Measurements from ENCODE around the gene DMD.

Gene DMD

GRCh38 chrX:31847773-31848172 is 1363.6 kb downstream of the DMD start:
- H3K79me2 ChIP-seq (ENCODE audit: insufficient read depth, low read length), result no peaks in the 10 kb centered on the region
- no peaks in the 10 kb centered on the region for H3K4me1 ChIP-seq (ENCODE audit: insufficient read depth, low read length, poor library complexity, severe bottlenecking)
- no peaks in the 10 kb centered on the region for H4K20me1 ChIP-seq (ENCODE audit: insufficient read depth, low read length, poor library complexity, severe bottlenecking)
- H3F3A ChIP-seq (ENCODE audit: low read depth), result no peaks in the 10 kb centered on the region
- H3K4me3 ChIP-seq (ENCODE audit: low read length, poor library complexity, severe bottlenecking), result no peak overlapping the region
- no peak overlapping the region for H3K9ac ChIP-seq (ENCODE audit: low read depth, low read length, poor library complexity, severe bottlenecking)
- H2AFZ ChIP-seq (ENCODE audit: low read length), result no peak overlapping the region
- no peaks in the 10 kb centered on the region for H3K9me3 ChIP-seq (ENCODE audit: insufficient read depth, low read depth, low read length)
- H3K27me3 ChIP-seq (ENCODE audit: insufficient read depth, low read length, poor library complexity, severe bottlenecking), result no peaks in the 10 kb centered on the region
- H3K36me3 ChIP-seq (ENCODE audit: insufficient read depth, low read length), result no peaks in the 10 kb centered on the region
- no peak overlapping the region for H3K4me2 ChIP-seq (ENCODE audit: low read depth, low read length, poor library complexity, severe bottlenecking)
- no peaks in the 10 kb centered on the region for H3K9me2 ChIP-seq (replicated peaks; ENCODE audit: low read depth, low read length)
- TF ChIP-seq CTCF (conservative IDR thresholded peaks at IDR 0.05; ENCODE audit: low read length), result no peak
- TF ChIP-seq EZH2phosphoT487 (IDR thresholded peaks at IDR 0.05; ENCODE audit: borderline replicate concordance), result no peak

GRCh38 chrX:31845003-31845402 is 1366.3 kb downstream of the DMD start:
- Histone ChIP-seq H3F3A (ENCODE audit: low read depth) (no peaks in the 10 kb centered on the region), H3K4me1 (ENCODE audit: insufficient read depth, low read length, poor library complexity, severe bottlenecking) (no peaks in the 10 kb centered on the region), H3K4me3 (ENCODE audit: low read length, poor library complexity, severe bottlenecking) (no peak overlapping the region), H3K27me3 (ENCODE audit: insufficient read depth, low read length, poor library complexity, severe bottlenecking) (no peaks in the 10 kb centered on the region), H3K4me2 (ENCODE audit: low read depth, low read length, poor library complexity, severe bottlenecking) (no peak overlapping the region), H3K79me2 (ENCODE audit: insufficient read depth, low read length) (no peaks in the 10 kb centered on the region), H3K9me3 (ENCODE audit: insufficient read depth, low read depth, low read length) (no peaks in the 10 kb centered on the region), H3K36me3 (ENCODE audit: insufficient read depth, low read length) (no peaks in the 10 kb centered on the region), H4K20me1 (ENCODE audit: insufficient read depth, low read length, poor library complexity, severe bottlenecking) (no peaks in the 10 kb centered on the region), H3K9ac (ENCODE audit: low read depth, low read length, poor library complexity, severe bottlenecking) (no peak overlapping the region), H3K9me2 (replicated peaks; ENCODE audit: low read depth, low read length) (no peaks in the 10 kb centered on the region), H2AFZ (ENCODE audit: low read length) (no peak overlapping the region)
- TF ChIP-seq EZH2phosphoT487 (IDR thresholded peaks at IDR 0.05; ENCODE audit: borderline replicate concordance) (no peak), CTCF (conservative IDR thresholded peaks at IDR 0.05; ENCODE audit: low read length) (no peak)

GRCh38 chrX:31838617-31839016 is 1372.7 kb downstream of the DMD start:
- no peaks in the 10 kb centered on the region for H3K27me3 ChIP-seq (ENCODE audit: insufficient read depth, low read length, poor library complexity, severe bottlenecking)
- H3F3A ChIP-seq (ENCODE audit: low read depth), result no peaks in the 10 kb centered on the region
- H3K9me3 ChIP-seq (ENCODE audit: insufficient read depth, low read depth, low read length), result no peaks in the 10 kb centered on the region
- no peaks in the 10 kb centered on the region for H4K20me1 ChIP-seq (ENCODE audit: insufficient read depth, low read length, poor library complexity, severe bottlenecking)
- no peaks in the 10 kb centered on the region for H3K9me2 ChIP-seq (replicated peaks; ENCODE audit: low read depth, low read length)
- H3K4me2 ChIP-seq (ENCODE audit: low read depth, low read length, poor library complexity, severe bottlenecking), result no peak overlapping the region
- no peak overlapping the region for H3K4me3 ChIP-seq (ENCODE audit: low read length, poor library complexity, severe bottlenecking)
- peaks cover 26% of the 10 kb centered on the region for H3K4me1 ChIP-seq (ENCODE audit: insufficient read depth, low read length, poor library complexity, severe bottlenecking)
- no peaks in the 10 kb centered on the region for H3K36me3 ChIP-seq (ENCODE audit: insufficient read depth, low read length)
- no peaks in the 10 kb centered on the region for H3K79me2 ChIP-seq (ENCODE audit: insufficient read depth, low read length)
- no peak overlapping the region for H3K9ac ChIP-seq (ENCODE audit: low read depth, low read length, poor library complexity, severe bottlenecking)
- H2AFZ ChIP-seq (ENCODE audit: low read length), result no peak overlapping the region
- no peak for TF ChIP-seq CTCF (conservative IDR thresholded peaks at IDR 0.05; ENCODE audit: low read length)
- TF ChIP-seq EZH2phosphoT487 (IDR thresholded peaks at IDR 0.05; ENCODE audit: borderline replicate concordance), result no peak
